ENCODE results near the gene CBFA2T2.
A peak's percentile ranks its signal among the peaks of the same experiment; 100 is the strongest.

- TF ChIP-seq EZH2 (IDR thresholded peaks at IDR 0.05; ENCODE audit: low read length), result no peak
- peak; percentile 36 to 68 (median 42) for TF ChIP-seq CTCF (optimal IDR thresholded peaks at IDR 0.05 in 1 of 3, IDR thresholded peaks at IDR 0.05 in 1 of 3, conservative IDR thresholded peaks at IDR 0.05 in 1 of 3; ENCODE audit: extremely low read depth in 1 of 3, insufficient read depth in 2 of 3, low read length in 3 of 3)
These were observed 44.9 kb upstream of the CBFA2T2 start for GRCh38 chr20:33444797-33445560.

All from keratinocyte (primary cell).